ENCODE results near the gene PNMA1. TPM values are rescaled to one million over a fixed set of nuclear protein-coding genes. Genes with fewer than 3 reads are reported as not detected.
A peak's percentile ranks its signal among the peaks of the same experiment; 100 is the strongest.

Gene PNMA1
- total and polyA plus RNA-seq, 2 of the 13 experiments (the other 11 are each of a cell fraction or from before 2014, with no cell fraction given) = 7.0 to 8.3 TPM

DNA sequence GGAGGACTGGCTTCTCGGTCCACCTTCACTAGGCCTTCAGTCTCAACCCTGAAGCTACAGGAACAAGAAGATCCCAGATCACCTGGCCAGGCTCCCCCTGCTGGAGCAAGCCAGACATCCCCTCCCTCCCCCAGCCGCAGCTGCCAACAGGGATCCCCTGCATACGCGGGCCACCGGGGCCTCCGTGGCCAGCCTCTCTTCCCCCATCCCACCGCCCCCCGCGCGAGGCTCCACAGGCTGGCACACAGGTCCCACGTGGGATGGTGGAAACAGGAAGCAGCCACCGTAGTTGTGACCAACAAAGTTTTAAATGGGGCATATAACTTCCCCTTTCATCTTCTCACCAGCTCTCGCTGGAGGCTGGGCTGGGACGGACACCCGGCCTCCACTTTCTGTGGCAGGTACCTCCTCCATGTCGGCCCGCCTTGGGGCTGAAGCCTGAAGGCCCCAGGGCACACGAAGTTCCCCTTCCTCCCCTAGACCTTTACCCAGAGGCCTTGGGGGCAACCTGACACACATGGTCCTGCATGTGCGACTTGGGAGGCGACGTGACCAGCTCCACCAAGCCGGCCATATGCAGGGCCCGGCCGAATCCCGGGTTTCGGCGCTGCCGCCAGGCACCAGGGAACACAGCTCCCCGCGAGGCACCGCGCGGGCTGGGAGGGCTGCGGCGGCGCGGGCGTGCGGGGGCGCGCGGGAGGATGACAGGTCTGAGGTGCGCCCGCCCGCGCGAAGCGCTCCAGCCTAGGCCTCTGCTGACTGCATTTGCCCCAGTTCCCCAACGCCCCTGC lies 44.4 kb upstream of the PNMA1 start (continued):
- TF ChIP-seq, protein P1, sequence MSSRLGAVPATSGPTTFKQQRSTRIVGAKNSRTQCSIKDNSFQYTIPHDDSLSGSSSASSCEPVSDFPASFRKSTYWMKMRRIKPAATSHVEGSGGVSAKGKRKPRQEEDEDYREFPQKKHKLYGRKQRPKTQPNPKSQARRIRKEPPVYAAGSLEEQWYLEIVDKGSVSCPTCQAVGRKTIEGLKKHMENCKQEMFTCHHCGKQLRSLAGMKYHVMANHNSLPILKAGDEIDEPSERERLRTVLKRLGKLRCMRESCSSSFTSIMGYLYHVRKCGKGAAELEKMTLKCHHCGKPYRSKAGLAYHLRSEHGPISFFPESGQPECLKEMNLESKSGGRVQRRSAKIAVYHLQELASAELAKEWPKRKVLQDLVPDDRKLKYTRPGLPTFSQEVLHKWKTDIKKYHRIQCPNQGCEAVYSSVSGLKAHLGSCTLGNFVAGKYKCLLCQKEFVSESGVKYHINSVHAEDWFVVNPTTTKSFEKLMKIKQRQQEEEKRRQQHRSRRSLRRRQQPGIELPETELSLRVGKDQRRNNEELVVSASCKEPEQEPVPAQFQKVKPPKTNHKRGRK (CRISPR knock-in tag; IDR thresholded peaks at IDR 0.05) = no peak
- no peak for TF ChIP-seq ZNF101 (CRISPR knock-in tag; IDR thresholded peaks at IDR 0.05; ENCODE audit: borderline replicate concordance, low read depth)
- TF ChIP-seq YY1 (IDR thresholded peaks at IDR 0.05; ENCODE audit: insufficient read depth, insufficient replicate concordance, low read depth, low read length) = no peak
- TF ChIP-seq CREM (IDR thresholded peaks at IDR 0.05) = no peak
- TF ChIP-seq CREM (CRISPR knock-in tag; IDR thresholded peaks at IDR 0.05) = no peak
- peak; percentile 21; the same call in 1 of the 2 replicates for TF ChIP-seq HDAC2 (CRISPR knock-in tag; IDR thresholded peaks at IDR 0.05)
- no peak for TF ChIP-seq ZNF773 (CRISPR knock-in tag; IDR thresholded peaks at IDR 0.05; ENCODE audit: borderline replicate concordance)
- peak; percentile 25; the same call in 1 of the 2 replicates for TF ChIP-seq RBFOX2 (IDR thresholded peaks at IDR 0.05; ENCODE audit: low read depth, low read length)
- peak; percentile 49; the same call in 1 of the 2 replicates for TF ChIP-seq DMAP1 (CRISPR knock-in tag; IDR thresholded peaks at IDR 0.05)
- TF ChIP-seq ZBTB44 (CRISPR knock-in tag; IDR thresholded peaks at IDR 0.05) = no peak
- TF ChIP-seq TERF1 (CRISPR knock-in tag; IDR thresholded peaks at IDR 0.05) = no peak
- TF ChIP-seq ADNP (CRISPR knock-in tag; IDR thresholded peaks at IDR 0.05) = no peak
- TF ChIP-seq HDAC1 (CRISPR knock-in tag; IDR thresholded peaks at IDR 0.05) = peak; percentile 55
- no peak for TF ChIP-seq ZNF33A (CRISPR knock-in tag; IDR thresholded peaks at IDR 0.05; ENCODE audit: borderline replicate concordance)
- no peak for TF ChIP-seq SMARCC2 (IDR thresholded peaks at IDR 0.05)
- TF ChIP-seq ZNF292 (CRISPR knock-in tag; IDR thresholded peaks at IDR 0.05; ENCODE audit: borderline replicate concordance, low read depth) = peak; percentile 80; the same call in 1 of the 2 replicates
- TF ChIP-seq, protein P2, sequence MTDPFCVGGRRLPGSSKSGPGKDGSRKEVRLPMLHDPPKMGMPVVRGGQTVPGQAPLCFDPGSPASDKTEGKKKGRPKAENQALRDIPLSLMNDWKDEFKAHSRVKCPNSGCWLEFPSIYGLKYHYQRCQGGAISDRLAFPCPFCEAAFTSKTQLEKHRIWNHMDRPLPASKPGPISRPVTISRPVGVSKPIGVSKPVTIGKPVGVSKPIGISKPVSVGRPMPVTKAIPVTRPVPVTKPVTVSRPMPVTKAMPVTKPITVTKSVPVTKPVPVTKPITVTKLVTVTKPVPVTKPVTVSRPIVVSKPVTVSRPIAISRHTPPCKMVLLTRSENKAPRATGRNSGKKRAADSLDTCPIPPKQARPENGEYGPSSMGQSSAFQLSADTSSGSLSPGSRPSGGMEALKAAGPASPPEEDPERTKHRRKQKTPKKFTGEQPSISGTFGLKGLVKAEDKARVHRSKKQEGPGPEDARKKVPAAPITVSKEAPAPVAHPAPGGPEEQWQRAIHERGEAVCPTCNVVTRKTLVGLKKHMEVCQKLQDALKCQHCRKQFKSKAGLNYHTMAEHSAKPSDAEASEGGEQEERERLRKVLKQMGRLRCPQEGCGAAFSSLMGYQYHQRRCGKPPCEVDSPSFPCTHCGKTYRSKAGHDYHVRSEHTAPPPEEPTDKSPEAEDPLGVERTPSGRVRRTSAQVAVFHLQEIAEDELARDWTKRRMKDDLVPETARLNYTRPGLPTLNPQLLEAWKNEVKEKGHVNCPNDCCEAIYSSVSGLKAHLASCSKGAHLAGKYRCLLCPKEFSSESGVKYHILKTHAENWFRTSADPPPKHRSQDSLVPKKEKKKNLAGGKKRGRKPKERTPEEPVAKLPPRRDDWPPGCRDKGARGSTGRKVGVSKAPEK (CRISPR knock-in tag; IDR thresholded peaks at IDR 0.05; ENCODE audit: borderline replicate concordance) = 0 out of 2 replicates have a peak, but pooled peaks have one; percentile 65
- no peak for TF ChIP-seq ZFP62 (CRISPR knock-in tag; IDR thresholded peaks at IDR 0.05)
- TF ChIP-seq ZNF772 (CRISPR knock-in tag; IDR thresholded peaks at IDR 0.05) = no peak
- TF ChIP-seq GLI4 (CRISPR knock-in tag; IDR thresholded peaks at IDR 0.05; ENCODE audit: borderline replicate concordance) = no peak
- TF ChIP-seq ZNF713 (CRISPR knock-in tag; IDR thresholded peaks at IDR 0.05) = no peak
- TF ChIP-seq MXD3 (CRISPR knock-in tag; IDR thresholded peaks at IDR 0.05) = 0 out of 2 replicates have a peak, but pooled peaks have one; percentile 33

All from HepG2 (cell line).